GM18502 (cell line): ENCODE results near the gene CDY2A.
"Not testable (repeated sequence)": the region's sequence is repeated elsewhere in the genome, so short reads cannot be mapped to it uniquely, and the experiment has no call there.

Experiments used
- ATAC-seq: cut with Tn5 transposase; IDR thresholded peaks from one replicate; pipeline ENCODE4 v1.9.1; 2021; ENCODE audit warnings: mild to moderate bottlenecking; ENCODE audit not compliant: unreplicated experiment, poor library complexity

CDY2A gene, protein sequence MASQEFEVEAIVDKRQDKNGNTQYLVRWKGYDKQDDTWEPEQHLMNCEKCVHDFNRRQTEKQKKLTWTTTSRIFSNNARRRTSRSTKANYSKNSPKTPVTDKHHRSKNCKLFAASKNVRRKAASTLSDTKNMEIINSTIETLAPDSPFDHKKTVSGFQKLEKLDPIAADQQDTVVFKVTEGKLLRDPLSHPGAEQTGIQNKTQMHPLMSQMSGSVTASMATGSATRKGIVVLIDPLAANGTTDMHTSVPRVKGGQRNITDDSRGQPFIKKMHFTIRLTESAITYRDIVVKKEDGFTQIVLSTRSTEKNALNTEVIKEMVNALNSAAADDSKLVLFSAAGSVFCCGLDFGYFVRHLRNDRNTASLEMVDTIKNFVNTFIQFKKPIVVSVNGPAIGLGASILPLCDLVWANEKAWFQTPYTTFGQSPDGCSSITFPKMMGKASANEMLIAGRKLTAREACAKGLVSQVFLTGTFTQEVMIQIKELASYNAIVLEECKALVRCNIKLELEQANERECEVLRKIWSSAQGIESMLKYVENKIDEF

DNA sequence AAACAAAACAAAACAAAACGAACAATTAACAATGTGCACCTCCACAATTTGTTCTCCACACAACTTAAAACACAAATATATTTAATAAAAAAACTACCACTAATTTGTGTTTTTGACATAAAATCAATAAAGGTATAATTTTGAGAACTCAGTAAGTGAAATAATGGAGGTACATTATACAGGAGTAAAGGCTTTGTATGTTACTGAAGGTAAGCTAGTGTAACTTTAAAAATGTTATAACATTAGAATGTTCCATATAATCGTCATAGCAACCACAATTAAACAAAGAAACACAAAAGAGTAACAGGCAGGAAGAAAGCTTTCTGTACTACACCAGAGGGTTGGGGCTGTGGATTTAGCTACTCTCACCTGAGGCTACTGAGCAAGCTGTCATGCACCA lies at the start of gene CDY2A:
Gene CDY2A (plus strand): TSS at position 301 of the 400 bp plus-strand sequence. CDS start 328 bp downstream, outside the sequence.
- not testable (repeated sequence) for ATAC-seq

DNA sequence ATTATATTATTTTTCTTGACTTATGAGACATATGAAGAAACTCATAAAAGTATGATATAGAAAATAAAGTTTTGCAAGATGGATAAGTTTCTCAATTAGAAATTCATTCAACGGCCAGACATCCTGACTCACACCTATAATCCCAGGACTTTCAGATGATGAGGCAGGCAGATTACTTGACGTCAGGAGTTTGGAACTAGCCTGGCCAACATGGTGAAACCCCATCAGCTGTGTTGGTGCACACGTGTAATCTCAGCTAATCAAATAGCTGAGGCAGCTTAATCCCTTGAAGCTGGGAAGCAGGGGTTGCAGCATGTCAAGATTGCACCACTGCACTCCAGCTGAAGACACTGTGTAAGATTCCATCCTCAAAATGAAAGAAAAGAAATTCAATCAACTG lies 28.0 kb upstream of the CDY2A start:
- ATAC-seq, result not testable (repeated sequence)

DNA sequence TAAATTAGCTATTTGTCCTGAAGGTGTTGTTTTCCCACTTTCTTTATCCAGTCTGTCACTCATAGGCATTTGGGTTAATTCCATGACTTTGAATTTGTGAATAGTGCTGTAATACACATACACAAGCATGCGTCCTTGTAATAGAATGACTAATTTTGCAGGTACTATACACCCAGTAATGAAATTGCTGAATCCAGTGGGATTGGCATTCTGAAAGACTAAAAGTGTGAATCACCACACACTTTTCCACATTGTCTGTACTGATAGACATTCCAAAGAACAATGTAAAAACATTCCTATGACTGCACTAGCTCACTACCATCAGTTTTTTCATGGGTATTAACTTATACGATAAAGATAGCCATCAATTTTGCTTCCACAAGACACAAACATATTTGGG lies 27.3 kb upstream of the CDY2A start:
- ATAC-seq, result not testable (repeated sequence)

DNA sequence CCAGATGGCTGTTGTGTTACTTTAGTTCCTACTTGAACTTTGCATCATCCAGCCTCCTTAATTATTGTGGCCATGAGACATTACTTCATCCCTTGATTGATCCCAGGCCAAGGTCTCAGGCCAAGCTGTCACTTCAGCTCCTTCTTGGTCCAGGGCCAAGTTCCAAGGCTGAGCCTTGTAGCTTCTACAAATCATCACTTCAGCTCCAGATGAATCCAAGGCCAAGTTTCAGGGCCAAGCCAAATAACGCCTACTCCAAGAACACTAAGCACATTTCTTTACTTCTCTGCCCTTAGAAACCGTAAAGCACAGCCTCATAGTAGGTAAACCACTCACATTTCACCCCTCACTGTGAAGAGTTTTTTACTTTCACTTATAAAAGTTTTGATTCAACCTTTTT lies 1.7 kb upstream of the CDY2A start:
- not testable (repeated sequence) for ATAC-seq

DNA sequence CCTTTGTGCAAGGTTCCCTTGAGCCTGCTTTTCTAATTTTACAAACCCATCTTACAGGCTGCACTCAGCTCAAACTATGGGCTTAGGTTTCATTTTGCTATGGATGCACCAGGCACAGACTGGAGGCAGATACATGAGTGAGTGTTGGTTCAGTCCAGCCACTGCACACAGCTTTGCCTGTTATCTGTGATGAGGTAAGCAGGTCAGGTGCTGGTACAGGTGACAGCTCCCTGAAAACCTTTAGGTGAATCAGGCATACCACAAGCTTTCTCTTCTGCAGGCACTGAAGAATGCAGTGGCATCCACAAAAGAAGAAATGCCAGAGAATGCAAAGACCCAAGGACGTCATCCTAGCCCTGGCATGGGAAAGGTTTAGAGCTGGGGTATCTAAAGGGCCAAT lies 3.3 kb downstream of the CDY2A start:
- ATAC-seq, result not testable (repeated sequence)

DNA sequence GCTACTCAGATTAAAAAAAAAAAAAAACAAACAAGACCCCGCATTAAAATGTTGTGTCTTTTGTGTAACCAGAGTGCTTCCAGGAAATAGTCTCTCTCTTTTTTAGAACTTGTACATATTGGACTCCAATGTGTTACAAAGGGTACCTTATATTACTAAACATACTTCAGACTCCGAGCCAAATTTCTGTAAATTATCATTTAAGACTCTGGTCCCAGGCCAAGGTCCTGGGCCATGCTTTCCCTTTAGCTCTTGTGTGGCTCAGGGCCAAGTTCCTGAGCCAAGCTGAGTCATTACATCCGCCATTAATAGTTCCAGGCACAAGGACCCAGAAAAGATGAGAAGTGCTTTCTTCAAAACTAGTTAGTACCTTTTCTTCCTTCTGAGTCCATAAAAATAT lies 4.6 kb downstream of the CDY2A start:
- not testable (repeated sequence) for ATAC-seq

DNA sequence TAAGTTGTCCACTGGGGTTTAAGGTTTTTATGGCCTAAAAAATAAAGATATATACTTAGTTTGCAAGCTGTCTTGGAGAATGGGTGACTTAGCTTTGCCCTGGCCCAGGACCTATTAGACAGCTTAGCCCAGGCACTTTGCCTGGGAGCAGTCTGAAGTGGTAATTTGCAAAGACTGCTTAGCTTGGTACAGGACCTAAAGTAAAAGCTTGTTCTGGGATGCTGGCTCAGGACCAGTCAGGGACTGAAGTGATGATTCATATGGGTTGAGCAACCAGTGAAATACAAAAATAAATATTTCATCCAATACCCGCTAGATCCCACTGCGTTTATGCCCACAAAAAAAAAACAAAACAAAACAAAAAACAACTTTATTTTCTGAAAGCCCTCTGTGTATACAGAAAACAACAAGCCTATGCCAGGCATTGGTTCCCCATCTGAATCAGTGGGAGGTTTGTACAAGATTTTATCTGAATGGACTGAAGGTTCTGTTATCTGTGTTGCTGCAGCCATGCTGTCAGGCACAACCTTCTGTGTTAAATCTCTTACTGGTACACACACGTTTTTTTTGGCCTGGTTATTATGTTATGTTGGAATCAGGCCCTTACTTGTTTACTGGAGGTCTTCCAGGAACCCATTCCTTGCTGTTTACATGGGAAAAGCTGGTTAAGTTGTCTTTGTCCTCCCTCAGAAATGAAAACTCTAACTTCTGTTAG lies 8.7 kb downstream of the CDY2A start:
- not testable (repeated sequence) for ATAC-seq

DNA sequence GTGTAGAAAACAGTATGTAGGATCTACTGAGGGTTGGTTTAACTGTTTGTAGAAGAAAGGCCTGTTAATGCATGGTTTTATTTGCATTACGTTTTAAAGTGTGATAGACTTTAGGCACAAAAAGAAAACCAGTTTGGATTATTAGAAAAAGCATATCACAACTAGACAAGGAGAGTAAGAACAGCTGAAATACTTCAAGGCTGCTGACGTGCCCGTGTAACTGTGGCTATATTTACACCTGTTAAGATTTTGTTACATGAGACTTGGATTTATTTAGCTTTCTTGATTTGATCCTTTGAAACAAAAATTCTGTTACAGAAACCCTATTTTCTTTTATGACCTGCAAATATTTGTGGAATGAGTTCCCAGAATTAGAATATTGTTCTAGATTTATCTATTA lies 9.3 kb downstream of the CDY2A start:
- ATAC-seq, result not testable (repeated sequence)

DNA sequence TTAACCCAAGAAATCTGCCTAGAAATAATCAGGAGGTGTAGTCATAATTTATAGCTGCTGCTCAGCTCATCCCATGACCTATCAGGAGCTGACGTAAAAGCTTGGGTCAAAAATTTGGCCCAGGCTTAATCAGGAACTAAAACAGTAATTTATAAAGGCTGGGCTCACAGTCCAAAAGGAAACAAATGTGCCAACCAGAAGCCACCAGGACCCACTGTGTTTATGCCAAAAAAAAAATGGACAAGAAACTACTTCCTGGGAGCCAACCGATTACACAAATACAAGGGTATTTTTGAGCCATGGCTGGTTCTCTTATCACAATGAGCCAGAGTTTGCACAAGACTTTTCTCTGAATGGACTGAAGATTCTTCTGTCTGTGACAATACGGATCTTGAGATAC lies 19.4 kb downstream of the CDY2A start:
- not testable (repeated sequence) for ATAC-seq

DNA sequence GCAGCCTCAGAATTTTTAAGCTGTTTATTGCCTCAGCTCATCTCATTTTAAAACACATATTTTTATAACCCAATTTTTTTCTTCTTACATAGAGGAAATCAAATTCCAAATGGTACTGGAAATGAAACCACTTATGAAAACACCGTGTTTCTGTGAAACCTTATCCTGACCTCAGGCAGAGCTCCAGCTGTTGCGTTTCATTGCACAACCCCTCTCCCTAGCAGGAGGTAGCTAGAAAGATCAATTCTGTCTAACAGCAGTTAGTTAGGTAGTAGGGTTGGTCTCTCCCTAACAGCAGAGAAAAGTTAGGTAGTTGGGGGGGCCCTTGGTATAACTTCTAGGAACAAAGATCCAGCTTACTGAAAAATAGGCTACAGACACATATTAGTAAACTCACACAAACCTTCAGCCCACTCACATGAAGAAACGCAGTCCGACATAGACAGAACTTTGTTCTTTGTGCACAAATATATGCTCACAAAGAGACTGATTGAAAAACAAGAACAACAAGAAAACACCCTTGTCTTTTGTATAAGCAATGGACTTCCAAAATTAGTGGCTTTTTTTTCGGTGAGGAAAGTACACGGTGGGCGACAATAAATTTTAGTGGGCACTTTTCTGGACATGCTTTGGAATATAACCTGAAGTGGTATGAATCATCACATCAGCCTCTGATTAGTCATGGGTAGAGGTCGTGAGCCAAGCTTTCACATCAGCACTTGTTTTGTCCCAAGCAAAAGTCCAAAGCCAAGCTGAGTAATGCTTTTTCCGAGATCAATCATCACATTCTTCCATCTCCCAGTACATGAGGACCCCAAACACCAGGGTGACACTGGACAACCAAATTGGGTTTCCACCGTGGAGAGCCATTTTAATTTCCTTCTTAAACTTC lies 22.8 kb downstream of the CDY2A start:
- not testable (repeated sequence) for ATAC-seq

DNA sequence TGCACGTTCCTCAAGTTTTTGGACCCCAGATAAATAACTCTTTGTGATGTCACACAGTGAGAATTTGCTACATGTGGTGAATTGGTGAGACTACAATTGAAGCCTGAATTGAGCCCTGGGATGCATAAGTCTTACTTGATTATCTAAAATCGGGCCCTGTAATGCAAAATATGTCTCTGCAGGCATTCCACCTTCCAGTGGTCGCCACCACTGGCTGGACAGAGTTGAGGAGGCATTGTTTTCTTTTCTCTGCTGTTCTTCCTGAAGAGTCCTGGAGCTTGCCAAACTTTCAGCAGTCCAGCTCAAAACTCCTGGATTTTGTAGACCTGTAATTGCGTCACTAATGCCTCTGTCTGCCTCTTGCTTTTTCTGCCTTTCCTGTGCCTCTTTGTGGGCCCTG lies 23.5 kb downstream of the CDY2A start:
- ATAC-seq, result not testable (repeated sequence)

DNA sequence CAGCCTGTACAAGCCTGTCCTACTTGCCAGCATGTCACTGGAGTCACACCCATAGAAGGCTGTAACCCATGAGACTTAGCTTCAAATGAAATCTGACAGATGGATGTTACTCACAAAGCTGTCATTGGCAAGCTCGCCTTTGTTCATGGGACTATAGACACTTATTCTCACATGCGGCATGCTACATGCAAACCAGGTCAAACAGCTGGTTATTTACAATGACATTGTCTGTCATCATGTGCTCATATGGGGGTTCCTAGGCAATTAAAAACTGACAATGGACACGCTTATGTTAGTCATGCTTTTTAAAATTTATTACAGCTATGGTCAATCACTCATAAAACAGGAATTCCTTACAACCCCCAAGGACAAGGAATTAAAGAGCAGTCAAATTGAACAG lies 30.9 kb downstream of the CDY2A start:
- ATAC-seq, result not testable (repeated sequence)

DNA sequence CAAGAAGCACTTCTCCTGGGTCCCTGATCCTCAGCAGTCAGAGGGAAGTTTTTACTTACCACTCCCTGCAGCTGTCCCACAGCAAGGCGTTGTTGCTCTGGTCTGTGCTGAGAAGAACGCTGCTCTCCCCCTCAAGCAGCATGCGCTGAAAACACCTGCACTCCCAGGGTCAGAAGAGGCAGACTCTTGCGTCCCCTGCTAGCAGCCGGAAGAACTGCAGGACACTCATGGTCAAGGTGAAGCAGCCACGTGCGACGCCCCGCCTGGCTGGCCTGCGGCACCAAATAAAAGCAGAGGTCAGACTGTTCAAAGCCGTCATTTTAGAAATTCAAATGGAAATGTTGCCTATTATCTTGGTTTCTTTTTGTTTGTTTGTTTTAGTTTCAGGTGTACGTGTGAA lies 47.9 kb downstream of the CDY2A start:
- ATAC-seq, result not testable (repeated sequence)
